HG03354 (cell line): ENCODE data around the gene CACHD1.

Experiments
- ATAC-seq: cut with Tn5 transposase; IDR thresholded peaks from one replicate; pipeline ENCODE4 v1.9.1; 2021; ENCODE audit warnings: mild to moderate bottlenecking; ENCODE audit not compliant: unreplicated experiment, poor library complexity, severe bottlenecking

The CACHD1 gene

GRCh38 chr1:64624218-64624713, 154.3 kb downstream of the CACHD1 start:
- ATAC-seq: no peak

- no peak for ATAC-seq
These were observed 154.9 kb downstream of the CACHD1 start for GRCh38 chr1:64624808-64625207.

GRCh38 chr1:64630611-64631010, 160.7 kb downstream of the CACHD1 start:
- no peak for ATAC-seq

GRCh38 chr1:64631346-64632034, 161.6 kb downstream of the CACHD1 start:
- ATAC-seq: no peak

GRCh38 chr1:64632936-64633335, 163.0 kb downstream of the CACHD1 start:
- ATAC-seq: no peak

- no peak for ATAC-seq
These were observed 175.8 kb downstream of the CACHD1 start for GRCh38 chr1:64645735-64646134.

- no peak for ATAC-seq
These were observed 180.5 kb downstream of the CACHD1 start for GRCh38 chr1:64650411-64650810.

GRCh38 chr1:64651841-64652240, 181.9 kb downstream of the CACHD1 start:
- no peak for ATAC-seq

GRCh38 chr1:64653466-64653865, 183.5 kb downstream of the CACHD1 start:
- no peak for ATAC-seq

- ATAC-seq: no peak
These were observed 184.8 kb downstream of the CACHD1 start for GRCh38 chr1:64654519-64655341.

- no peak for ATAC-seq
These were observed 185.9 kb downstream of the CACHD1 start for GRCh38 chr1:64655861-64656260.

GRCh38 chr1:64659478-64660138, 189.7 kb downstream of the CACHD1 start:
- ATAC-seq: no peak

- ATAC-seq: no peak
These were observed 193.7 kb downstream of the CACHD1 start for GRCh38 chr1:64663668-64664067.

GRCh38 chr1:64664299-64664698, 194.4 kb downstream of the CACHD1 start:
- no peak for ATAC-seq

GRCh38 chr1:64669098-64669675, 199.3 kb downstream of the CACHD1 start:
- ATAC-seq: no peak

GRCh38 chr1:64675718-64676345, 205.9 kb downstream of the CACHD1 start:
- peak; percentile 66 for ATAC-seq

GRCh38 chr1:64676386-64676785, 206.5 kb downstream of the CACHD1 start:
- no peak for ATAC-seq

GRCh38 chr1:64677532-64677931, 207.6 kb downstream of the CACHD1 start:
- ATAC-seq: no peak

- no peak for ATAC-seq
These were observed 208.4 kb downstream of the CACHD1 start for GRCh38 chr1:64678366-64678765.

GRCh38 chr1:64679177-64679576, 209.2 kb downstream of the CACHD1 start:
- no peak for ATAC-seq
